Trophoblast cell (in vitro differentiated cells and primary cell): ENCODE data around the gene CACNG8.

Experiments
- DNase-seq, 2 donors: peaks; one replicate each; pipeline ENCODE4 v3.0.0-alpha.2; 2016
- H2AFZ ChIP-seq: 2 replicates; pipeline ENCODE4 v1.6.1; 2013; ENCODE audit warnings: low read length, moderate library complexity, mild to moderate bottlenecking; ENCODE audit not compliant: insufficient read depth, poor library complexity
- H2AK5ac ChIP-seq: 2 replicates; pipeline ENCODE4 v1.6.1; 2013; ENCODE audit warnings: mild to moderate bottlenecking, low read length
- H2BK120ac ChIP-seq: 2 replicates; pipeline ENCODE4 v1.6.1; 2013; ENCODE audit warnings: low read length, mild to moderate bottlenecking, moderate library complexity; ENCODE audit not compliant: insufficient read depth, poor library complexity
- H2BK12ac ChIP-seq: 2 replicates; pipeline ENCODE4 v1.6.1; 2013; ENCODE audit warnings: mild to moderate bottlenecking, low read length, moderate library complexity
- H2BK5ac ChIP-seq: 2 replicates; pipeline ENCODE4 v1.6.1; 2013; ENCODE audit warnings: low read length, low read depth, moderate library complexity, mild to moderate bottlenecking; ENCODE audit not compliant: poor library complexity
- H3K14ac ChIP-seq: 2 replicates; pipeline ENCODE4 v1.6.1; 2013; ENCODE audit warnings: mild to moderate bottlenecking, low read length
- H3K18ac ChIP-seq: 2 replicates; pipeline ENCODE4 v1.6.1; 2013; ENCODE audit warnings: mild to moderate bottlenecking, low read length
- H3K23ac ChIP-seq: 2 replicates; pipeline ENCODE4 v1.6.1; 2013; ENCODE audit warnings: low read length
- H3K27ac ChIP-seq: 2 replicates; pipeline ENCODE4 v1.5.1; 2013; ENCODE audit warnings: low read depth, mild to moderate bottlenecking, inconsistent platforms, low read length, moderate library complexity
- H3K27me3 ChIP-seq: 2 replicates; pipeline ENCODE4 v1.6.1; 2013; ENCODE audit warnings: inconsistent platforms, mild to moderate bottlenecking, low read length, moderate library complexity; ENCODE audit not compliant: insufficient read depth
- H3K36me3 ChIP-seq, 2 experiments: 1 replicate in 1 of 2; 2 replicates in 1 of 2; pipeline ENCODE4 v1.6.1; 2013; ENCODE audit warnings: low read length in 2 of 2, mild to moderate bottlenecking in 2 of 2, moderate library complexity in 1 of 2; ENCODE audit not compliant: insufficient read depth in 2 of 2, control insufficient read depth in 1 of 2
- H3K4ac ChIP-seq: 2 replicates; pipeline ENCODE4 v1.6.1; 2013; ENCODE audit warnings: low read depth, mild to moderate bottlenecking, low read length, moderate library complexity
- H3K4me1 ChIP-seq, 2 experiments: 1 replicate in 1 of 2; 2 replicates in 1 of 2; pipeline ENCODE4 v1.6.1; 2013; ENCODE audit warnings: low read length in 2 of 2, mild to moderate bottlenecking in 2 of 2, moderate library complexity in 1 of 2; ENCODE audit not compliant: insufficient read depth in 2 of 2, control insufficient read depth in 1 of 2
- H3K4me2 ChIP-seq: 2 replicates; pipeline ENCODE4 v1.6.1; 2013; ENCODE audit warnings: inconsistent platforms, mild to moderate bottlenecking, low read length, moderate library complexity
- H3K4me3 ChIP-seq: 2 replicates; pipeline ENCODE4 v1.5.1; 2013; ENCODE audit warnings: mild to moderate bottlenecking, low read depth, low read length, inconsistent platforms
- H3K79me1 ChIP-seq: one replicate; pipeline ENCODE4 v1.6.1; 2013; ENCODE audit warnings: low read length
- H3K79me2 ChIP-seq: 2 replicates; pipeline ENCODE4 v1.6.1; 2013; ENCODE audit warnings: low read length, mild to moderate bottlenecking; ENCODE audit not compliant: control insufficient read depth, insufficient read depth, poor library complexity
- H3K9ac ChIP-seq: 2 replicates; pipeline ENCODE4 v1.6.1; 2013; ENCODE audit warnings: mild to moderate bottlenecking, low read length
- H3K9me3 ChIP-seq: 2 replicates; pipeline ENCODE4 v1.6.1; 2013; ENCODE audit warnings: low read depth, mild to moderate bottlenecking, control low read depth, inconsistent platforms, low read length; ENCODE audit not compliant: insufficient read depth
- H4K12ac ChIP-seq: 2 replicates; pipeline ENCODE4 v1.6.1; 2013; ENCODE audit warnings: low read depth, mild to moderate bottlenecking, low read length, moderate library complexity
- H4K8ac ChIP-seq: 2 replicates; pipeline ENCODE4 v1.6.1; 2013; ENCODE audit warnings: low read depth, mild to moderate bottlenecking, low read length, moderate library complexity
- H4K91ac ChIP-seq: one replicate; pipeline ENCODE4 v1.6.1; 2013; ENCODE audit warnings: low read depth, mild to moderate bottlenecking, low read length, moderate library complexity
- whole genome bisulfite sequencing: extraction: QIAGEN DNeasy Blood & Tissue Kit; methylation state at CpG from one replicate; pipeline ENCODE4 v1.1.7; 2013; ENCODE audit warnings: missing lambda C conversion rate; ENCODE audit not compliant: insufficient read length, insufficient coverage; ENCODE audit errors: extremely low coverage; 5-methylcytosine and 5-hydroxymethylcytosine counted together

Gene CACNG8

GRCh38 chr19:53993448-53993847 is 30.7 kb downstream of the CACNG8 start:
- Histone ChIP-seq H2AK5ac (no peak overlapping the region), H3K18ac (no peak overlapping the region), H2BK5ac (no peak overlapping the region), H3K4me3 (no peak overlapping the region), H3K23ac (no peak overlapping the region), H3K27me3 (peaks cover 12% of the 10 kb centered on the region), H2BK120ac (no peak overlapping the region), H2AFZ (no peak overlapping the region), H4K91ac (no peak overlapping the region), H3K9me3 (peaks cover 2% of the 10 kb centered on the region), H3K27ac (no peak overlapping the region), H4K12ac (no peak overlapping the region), H3K79me1 (no peaks in the 10 kb centered on the region), H3K4ac (no peak overlapping the region), H3K4me2 (no peak overlapping the region), H4K8ac (no peak overlapping the region), H3K14ac (no peak overlapping the region), H3K4me1 (peaks cover 0 to 7% of the 10 kb centered on the region in 2 experiments), H3K36me3 (no peaks in the 10 kb centered on the region), H2BK12ac (no peak overlapping the region), H3K79me2 (no peaks in the 10 kb centered on the region), H3K9ac (no peak overlapping the region)
- no CpG with 5 or more reads among the region's 3 CpGs for WGBS
- no peak for DNase-seq

- no peak overlapping the region for H4K8ac ChIP-seq
- H3K23ac ChIP-seq: no peak overlapping the region
- H3K4me3 ChIP-seq: no peak overlapping the region
- H2BK120ac ChIP-seq: no peak overlapping the region
- H3K27ac ChIP-seq: no peak overlapping the region
- no peaks in the 10 kb centered on the region for H3K36me3 ChIP-seq
- no peak overlapping the region for H2AK5ac ChIP-seq
- H3K4ac ChIP-seq: no peak overlapping the region
- no peak overlapping the region for H2BK5ac ChIP-seq
- DNase-seq: no peak
- no peak overlapping the region for H2AFZ ChIP-seq
- no peak overlapping the region for H2BK12ac ChIP-seq
- no peak overlapping the region for H4K12ac ChIP-seq
- no peak overlapping the region for H3K18ac ChIP-seq
- peaks cover 5% of the 10 kb centered on the region for H3K9me3 ChIP-seq
- no peak overlapping the region for H3K14ac ChIP-seq
- no peak overlapping the region for H4K91ac ChIP-seq
- WGBS: no CpG with 5 or more reads among the region's 5 CpGs
- no peak overlapping the region for H3K9ac ChIP-seq
- peaks cover 0 to 7% of the 10 kb centered on the region in 2 experiments for H3K4me1 ChIP-seq
- peaks cover 12% of the 10 kb centered on the region for H3K27me3 ChIP-seq
- no peak overlapping the region for H3K4me2 ChIP-seq
- no peaks in the 10 kb centered on the region for H3K79me1 ChIP-seq
- no peaks in the 10 kb centered on the region for H3K79me2 ChIP-seq
Observed at GRCh38 chr19:53994811-53995210, 32.1 kb downstream of the CACNG8 start.

- Histone ChIP-seq H2AK5ac (no peak overlapping the region), H3K4me2 (no peak overlapping the region), H3K23ac (no peak overlapping the region), H3K79me2 (no peaks in the 10 kb centered on the region), H3K18ac (no peak overlapping the region), H2AFZ (no peak overlapping the region), H4K8ac (no peak overlapping the region), H3K79me1 (no peaks in the 10 kb centered on the region), H4K91ac (no peak overlapping the region), H3K4ac (no peak overlapping the region), H2BK5ac (no peak overlapping the region), H2BK12ac (no peak overlapping the region), H3K4me3 (no peak overlapping the region), H3K36me3 (no peaks in the 10 kb centered on the region), H4K12ac (no peak overlapping the region), H3K9ac (no peak overlapping the region), H3K27ac (no peak overlapping the region), H2BK120ac (no peak overlapping the region), H3K14ac (no peak overlapping the region), H3K4me1 (no peaks in the 10 kb centered on the region), H3K9me3 (peaks cover 3% of the 10 kb centered on the region), H3K27me3 (peaks cover 3% of the 10 kb centered on the region)
- WGBS: no CpG with 5 or more reads among the region's 7 CpGs
- no peak for DNase-seq
Observed at GRCh38 chr19:53998223-53998622, 35.5 kb downstream of the CACNG8 start.

GRCh38 chr19:53999694-54000093 is 37.0 kb downstream of the CACNG8 start:
- Histone ChIP-seq H4K12ac (no peak overlapping the region), H3K27ac (no peak overlapping the region), H3K18ac (no peak overlapping the region), H3K36me3 (no peaks in the 10 kb centered on the region), H2BK5ac (no peak overlapping the region), H4K91ac (no peak overlapping the region), H4K8ac (no peak overlapping the region), H3K4me1 (no peaks in the 10 kb centered on the region), H2BK120ac (no peak overlapping the region), H3K4me3 (no peak overlapping the region), H3K79me1 (no peaks in the 10 kb centered on the region), H3K9me3 (peaks cover 3% of the 10 kb centered on the region), H2BK12ac (no peak overlapping the region), H2AFZ (no peak overlapping the region), H3K27me3 (no peaks in the 10 kb centered on the region), H3K23ac (no peak overlapping the region), H3K4me2 (no peak overlapping the region), H3K79me2 (no peaks in the 10 kb centered on the region), H3K14ac (no peak overlapping the region), H3K4ac (no peak overlapping the region), H3K9ac (no peak overlapping the region), H2AK5ac (no peak overlapping the region)
- WGBS: no CpG with 5 or more reads among the region's 5 CpGs
- no peak for DNase-seq
